Measurements from ENCODE around the gene PEX26.
"Not testable (repeated sequence)": the region's sequence is repeated elsewhere in the genome, so short reads cannot be mapped to it uniquely, and the experiment has no call there.

Gene PEX26

GRCh38 chr22:18123476-18124025 lies 45.8 kb downstream of the PEX26 start:
- not testable (repeated sequence) for DNase-seq

DNA sequence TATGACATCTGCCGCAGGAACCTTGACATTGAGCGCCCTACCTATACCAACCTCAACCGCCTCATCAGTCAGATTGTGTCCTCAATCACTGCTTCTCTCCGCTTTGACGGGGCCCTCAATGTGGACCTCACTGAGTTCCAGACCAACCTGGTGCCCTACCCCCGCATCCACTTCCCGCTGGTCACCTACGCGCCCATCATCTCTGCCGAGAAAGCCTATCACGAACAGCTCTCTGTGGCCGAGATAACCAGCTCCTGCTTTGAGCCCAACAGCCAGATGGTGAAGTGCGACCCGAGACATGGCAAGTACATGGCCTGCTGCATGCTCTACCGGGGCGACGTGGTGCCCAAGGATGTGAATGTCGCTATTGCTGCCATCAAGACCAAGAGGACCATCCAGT lies 48.8 kb downstream of the PEX26 start:
- no peak for DNase-seq

GRCh38 chr22:18130018-18130417 lies 52.2 kb downstream of the PEX26 start:
- DNase-seq, result no peak

GRCh38 chr22:18130699-18131429 lies 53.1 kb downstream of the PEX26 start:
- no peak for DNase-seq

DNA sequence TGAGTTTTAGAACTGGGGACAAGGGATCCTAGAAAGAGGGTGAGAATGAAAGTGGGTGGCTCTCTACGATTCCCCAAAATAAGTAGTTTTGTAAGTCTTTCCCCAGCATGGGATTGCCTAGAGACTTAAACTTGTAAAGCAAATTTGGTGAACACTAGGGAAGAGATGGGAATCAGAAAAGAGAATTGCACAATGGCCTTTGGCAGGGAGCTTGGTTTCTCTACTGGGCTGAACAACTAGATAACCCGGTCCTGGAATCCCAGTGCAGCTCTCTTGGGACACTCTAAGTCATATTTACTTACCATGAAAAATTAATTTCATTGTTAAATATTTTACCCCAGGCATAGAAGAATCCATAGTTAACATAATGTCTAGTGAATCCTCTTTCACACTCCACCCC lies 55.7 kb downstream of the PEX26 start:
- no peak for DNase-seq

GRCh38 chr22:18136563-18137320 lies 59.0 kb downstream of the PEX26 start:
- DNase-seq, result no peak

- DNase-seq, result not testable (repeated sequence)
These were observed 63.2 kb downstream of the PEX26 start for GRCh38 chr22:18141004-18141403.

- DNase-seq, result no peak
These were observed 66.3 kb downstream of the PEX26 start for GRCh38 chr22:18144105-18144504.

- no peak for DNase-seq
These were observed 68.0 kb downstream of the PEX26 start for GRCh38 chr22:18145676-18146388.

DNA sequence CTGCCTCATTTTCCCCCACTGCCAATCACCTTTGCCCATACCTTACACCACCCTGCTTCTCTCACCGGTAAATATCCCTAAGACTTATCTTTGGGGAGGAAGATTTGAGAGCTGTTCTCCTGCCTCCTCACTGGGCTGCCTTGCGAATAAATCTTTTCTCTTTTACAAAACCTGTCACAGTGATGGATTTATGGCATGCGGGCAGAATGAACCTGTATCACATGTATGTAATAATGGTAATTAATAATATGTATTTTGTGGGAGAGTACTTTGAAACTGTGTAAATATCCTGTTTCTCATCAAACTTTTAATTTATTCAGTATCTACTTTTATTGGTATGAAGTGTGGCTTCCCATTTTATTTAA lies 68.6 kb downstream of the PEX26 start:
- no peak for DNase-seq

DNA sequence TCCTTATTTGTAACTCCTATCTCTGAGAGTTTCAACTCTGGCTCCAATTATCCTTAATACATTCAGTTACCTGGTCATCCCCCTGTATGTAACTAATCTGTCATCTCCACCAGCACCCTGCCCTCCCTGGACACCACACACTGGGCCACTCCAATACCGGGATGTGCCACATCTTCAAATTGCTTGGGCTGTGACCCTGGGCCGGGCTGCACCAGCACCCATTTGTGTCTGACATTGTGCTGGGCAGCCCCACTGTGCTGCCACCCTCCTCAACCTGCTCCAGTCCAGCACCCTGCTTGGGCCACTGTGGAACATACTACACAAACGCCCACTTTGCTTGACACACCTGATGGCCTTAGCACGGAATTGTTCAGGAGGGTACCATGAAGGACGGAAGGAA lies 70.0 kb downstream of the PEX26 start:
- no peak for DNase-seq

- DNase-seq, result no peak
These were observed 70.6 kb downstream of the PEX26 start for GRCh38 chr22:18148293-18148965.

DNA sequence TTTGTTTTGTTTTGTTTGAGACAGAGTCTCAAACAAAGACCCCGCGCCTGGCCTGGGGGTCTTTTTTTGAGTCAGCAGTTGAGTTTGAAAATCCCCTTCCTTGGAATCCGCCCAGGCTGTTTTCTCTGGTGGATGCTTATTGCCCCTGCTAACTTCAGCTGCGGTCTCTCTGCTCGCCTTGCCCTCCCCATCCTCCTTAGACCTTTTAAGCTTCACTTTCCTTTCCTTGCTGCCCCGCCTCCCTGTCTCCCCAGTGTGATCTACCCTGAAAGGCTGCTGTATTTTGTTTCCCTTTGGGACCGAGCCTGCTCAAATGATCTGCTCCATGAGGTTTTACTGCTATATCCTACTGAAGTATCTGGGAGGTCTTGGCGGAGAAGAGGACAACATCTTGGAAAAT lies 74.7 kb downstream of the PEX26 start:
- no peak for DNase-seq

- no peak for DNase-seq
These were observed 77.1 kb downstream of the PEX26 start for GRCh38 chr22:18154821-18155390.

Measured in DMS79 treated with DMSO at 0.1 percent for 48 hours (cell line).